C4-2B (cell line): Measurements from ENCODE around the gene HEBP2.
A peak's percentile ranks its signal among the peaks of the same experiment; 100 is the strongest.

Experiments used
- CTCF ChIP-seq: fragments of 450-650 bp; conservative IDR thresholded peaks from 2 replicates; pipeline ENCODE4 v1.5.1; 2017; ENCODE audit warnings: mild to moderate bottlenecking
- ZFX ChIP-seq: fragments of 450-650 bp; IDR thresholded peaks from 2 replicates; pipeline ENCODE4 v1.6.1; 2017

DNA sequence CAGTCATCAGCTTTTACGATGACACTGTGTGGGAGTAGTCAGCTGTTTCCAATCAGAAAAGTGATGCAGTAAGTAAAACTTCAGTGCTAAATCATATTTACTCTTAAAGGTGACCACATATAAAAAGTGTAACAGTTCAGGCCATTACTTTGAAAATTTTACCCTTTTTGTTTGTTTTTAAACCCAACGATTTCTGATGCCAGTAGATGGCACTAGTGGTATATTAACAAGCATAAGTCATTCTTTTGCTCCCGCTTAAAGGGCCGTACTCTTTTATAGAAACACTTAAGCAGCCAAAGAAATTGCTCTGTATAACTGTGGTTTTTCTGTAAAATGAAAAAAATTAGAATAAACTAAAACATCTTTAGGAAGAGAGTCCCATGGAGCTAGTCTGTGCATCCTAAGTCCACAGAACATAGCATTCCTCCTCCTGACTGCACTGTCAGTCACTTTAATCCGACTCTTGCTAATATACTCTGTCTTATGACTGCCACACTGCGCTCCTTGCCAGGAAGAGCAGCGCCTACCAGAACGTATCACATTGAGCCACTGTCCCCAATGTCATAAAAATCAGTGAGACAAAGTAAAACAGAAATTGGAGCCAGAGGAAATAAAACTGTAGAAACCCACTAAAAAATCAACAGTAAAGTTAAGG, 25.0 kb downstream of the HEBP2 start:
- TF ChIP-seq CTCF (peak; percentile 81), ZFX (no peak)
